GM12801 (cell line): ENCODE measurements around the gene STK38.

Experiments used
- CTCF ChIP-seq: IDR thresholded peaks from one replicate; pipeline ENCODE4 v1.5.1; 2011; ENCODE audit warnings: control low read depth; ENCODE audit not compliant: insufficient read length; ENCODE audit errors: extremely low read depth

The STK38 gene

GRCh38 chr6:36514554-36515456, 32.5 kb downstream of the STK38 start:
- TF ChIP-seq CTCF, result no peak

- no peak for TF ChIP-seq CTCF
Observed at GRCh38 chr6:36510365-36510764, 36.9 kb downstream of the STK38 start.

- no peak for TF ChIP-seq CTCF
Observed at GRCh38 chr6:36508532-36508931, 38.7 kb downstream of the STK38 start.

DNA sequence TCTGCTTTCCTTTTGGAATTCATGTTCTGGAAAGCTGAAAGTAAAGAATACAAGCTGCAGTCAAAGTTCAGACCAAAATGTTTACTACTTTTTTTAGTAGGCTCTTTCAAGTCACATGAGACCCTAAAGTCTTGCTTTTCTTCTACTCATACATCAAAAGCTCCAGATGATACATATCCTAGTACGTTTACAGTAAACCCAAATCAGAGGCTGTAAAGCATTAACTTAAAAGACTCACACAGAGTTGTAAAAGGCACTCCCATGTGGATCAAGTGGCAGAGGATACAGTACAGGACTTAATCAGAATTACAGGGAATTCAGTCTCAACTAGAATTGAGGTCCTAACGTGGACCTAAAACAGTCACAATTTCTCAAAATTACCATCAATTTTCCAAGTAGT, 40.7 kb downstream of the STK38 start:
- no peak for TF ChIP-seq CTCF

DNA sequence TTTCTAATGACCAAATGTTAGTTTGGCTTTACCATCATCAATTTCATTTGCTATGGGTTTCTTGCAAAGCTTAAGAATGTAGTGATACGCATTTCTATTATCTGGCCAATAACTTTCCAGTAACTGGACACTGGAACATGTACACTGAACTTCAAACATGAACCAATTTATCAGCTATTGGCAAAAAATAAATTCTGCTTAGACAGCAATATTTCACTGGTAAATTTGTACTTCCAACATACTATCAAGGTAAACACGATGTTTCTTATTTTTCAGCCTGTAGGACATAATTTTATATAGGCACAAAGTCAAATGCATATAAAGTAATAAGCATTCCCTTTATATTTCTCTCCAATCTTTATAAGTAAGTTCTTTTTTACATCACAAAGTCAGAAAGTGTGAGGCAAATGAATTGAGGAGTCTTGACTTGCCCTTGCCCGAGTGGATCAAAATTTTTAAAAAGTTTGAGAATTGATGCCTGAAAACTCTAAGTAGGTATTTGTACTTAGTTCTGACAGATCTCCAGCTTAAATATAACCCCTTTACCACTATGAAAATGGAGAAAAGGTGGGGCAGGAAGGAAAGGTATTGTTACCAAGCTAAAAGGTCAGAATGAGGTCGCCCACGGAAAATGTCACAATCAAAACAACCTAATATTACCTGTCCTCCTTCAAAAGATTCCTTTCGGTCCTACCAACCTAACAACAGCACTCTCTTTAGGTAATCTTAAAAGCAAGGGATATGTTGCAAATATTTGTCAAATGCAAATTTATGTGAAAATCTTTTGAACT, 41.3 kb downstream of the STK38 start:
- no peak for TF ChIP-seq CTCF

DNA sequence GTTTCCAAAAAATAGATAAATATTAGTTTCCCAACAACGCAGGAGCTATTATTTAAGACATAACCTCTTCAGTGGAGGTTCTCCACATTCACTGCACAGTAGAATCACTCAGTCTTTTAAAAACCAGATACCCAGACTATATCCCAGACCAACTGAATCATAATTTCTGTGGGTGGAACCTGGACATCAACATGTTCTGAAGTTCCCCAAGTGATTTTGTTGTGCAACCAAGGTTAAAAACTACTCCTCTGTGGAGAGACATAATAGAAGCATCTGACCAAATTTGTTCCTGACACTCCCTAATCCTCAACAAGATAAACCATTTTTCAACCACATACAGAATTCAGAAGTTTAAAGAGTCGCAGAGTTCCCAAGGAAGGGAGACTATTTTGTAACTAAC, 42.3 kb downstream of the STK38 start:
- no peak for TF ChIP-seq CTCF

DNA sequence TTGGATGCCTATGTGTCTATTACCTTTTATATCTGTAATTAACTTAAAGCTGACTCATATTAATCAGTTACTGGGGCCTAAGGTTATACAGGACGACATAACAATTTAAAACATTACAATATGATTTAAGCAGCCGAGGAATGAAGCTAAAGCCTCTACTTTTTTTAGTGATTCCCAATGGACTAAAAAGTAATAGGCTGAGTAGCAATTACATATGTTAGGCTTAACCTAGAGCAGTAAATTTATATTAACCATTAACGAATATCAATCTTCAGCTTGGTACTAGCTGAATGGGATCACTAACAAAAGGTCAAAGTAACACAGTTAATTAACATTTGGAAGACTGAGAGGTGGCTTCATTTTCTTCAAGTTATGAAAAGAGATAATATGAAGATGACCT, 43.1 kb downstream of the STK38 start:
- no peak for TF ChIP-seq CTCF
